ENCODE measurements around the gene CYLD. TPM values are rescaled to one million over a fixed set of nuclear protein-coding genes. Genes with fewer than 3 reads are reported as not detected.

CYLD gene
- total and polyA plus RNA-seq, 2 experiments from 2014 or later = 21.7 to 32.6 TPM

GRCh38 chr16:50705436-50706110 lies 36.3 kb upstream of the CYLD start:
- H3K4me3 ChIP-seq = no peak overlapping the region
- H2AFZ ChIP-seq = no peak overlapping the region
- no peak overlapping the region for H3K4me2 ChIP-seq (ENCODE audit: unreplicated experiment)
- no peaks in the 10 kb centered on the region; the same call in 1 of the 2 replicates for H3K27me3 ChIP-seq (replicated peaks; ENCODE audit: insufficient read depth)
- H3K4me1 ChIP-seq (ENCODE audit: insufficient read depth) = no peaks in the 10 kb centered on the region
- H3F3A ChIP-seq (ENCODE audit: insufficient read depth) = no peaks in the 10 kb centered on the region
- WGBS, 2 experiments (ENCODE audit: low coverage in 1 of 2, low lambda C conversion rate in 2 of 2, missing lambda C conversion rate in 2 of 2) = 37 to 39% methylated on average over 5 of the region's 5 CpGs
- H3K9me3 ChIP-seq (ENCODE audit: low read depth) = no peaks in the 10 kb centered on the region
- TF ChIP-seq EZH2phosphoT487 (IDR thresholded peaks at IDR 0.05; ENCODE audit: insufficient read depth, low read depth) (no peak), EZH2 (IDR thresholded peaks at IDR 0.05; ENCODE audit: insufficient read depth, poor library complexity, severe bottlenecking) (no peak)
- no peaks in the 10 kb centered on the region for H3K9me2 ChIP-seq (ENCODE audit: insufficient read depth)
- H3K36me3 ChIP-seq (ENCODE audit: low read depth) = no peaks in the 10 kb centered on the region
- no peak overlapping the region for H3K27ac ChIP-seq
- no peak overlapping the region for H3K9ac ChIP-seq
- H4K20me1 ChIP-seq (ENCODE audit: insufficient read depth) = no peaks in the 10 kb centered on the region
- DNase-seq = no peak
- no peaks in the 10 kb centered on the region for H3K79me2 ChIP-seq (ENCODE audit: insufficient read depth)
- in situ Hi-C loops (cut with MboI) = no loop called here

- DNase-seq = no peak
- Histone ChIP-seq H3K4me1 (ENCODE audit: insufficient read depth) (no peaks in the 10 kb centered on the region), H4K20me1 (ENCODE audit: insufficient read depth) (no peaks in the 10 kb centered on the region), H2AFZ (no peak overlapping the region), H3K9me3 (ENCODE audit: low read depth) (no peaks in the 10 kb centered on the region), H3K79me2 (ENCODE audit: insufficient read depth) (no peaks in the 10 kb centered on the region), H3K4me2 (ENCODE audit: unreplicated experiment) (no peak overlapping the region), H3K36me3 (ENCODE audit: low read depth) (no peaks in the 10 kb centered on the region), H3K9me2 (ENCODE audit: insufficient read depth) (no peaks in the 10 kb centered on the region), H3K4me3 (no peak overlapping the region), H3K9ac (no peak overlapping the region), H3K27me3 (replicated peaks; ENCODE audit: insufficient read depth) (no peaks in the 10 kb centered on the region), H3K27ac (no peak overlapping the region), H3F3A (ENCODE audit: insufficient read depth) (no peaks in the 10 kb centered on the region)
- TF ChIP-seq EZH2phosphoT487 (IDR thresholded peaks at IDR 0.05; ENCODE audit: insufficient read depth, low read depth) (no peak), EZH2 (IDR thresholded peaks at IDR 0.05; ENCODE audit: insufficient read depth, poor library complexity, severe bottlenecking) (no peak)
- in situ Hi-C loops (cut with MboI) = no loop called here
- WGBS, 2 experiments (ENCODE audit: low coverage in 1 of 2, low lambda C conversion rate in 2 of 2, missing lambda C conversion rate in 2 of 2) = 2 to 5% methylated on average over 3 of the region's 3 CpGs
Measured at GRCh38 chr16:50706250-50706649, 35.6 kb upstream of the CYLD start.

- TF ChIP-seq EZH2 (IDR thresholded peaks at IDR 0.05; ENCODE audit: insufficient read depth, poor library complexity, severe bottlenecking) (no peak), EZH2phosphoT487 (IDR thresholded peaks at IDR 0.05; ENCODE audit: insufficient read depth, low read depth) (no peak)
- Histone ChIP-seq H3K4me3 (no peak overlapping the region), H2AFZ (no peak overlapping the region), H3K4me2 (ENCODE audit: unreplicated experiment) (no peak overlapping the region), H3K36me3 (ENCODE audit: low read depth) (no peaks in the 10 kb centered on the region), H3K9me2 (ENCODE audit: insufficient read depth) (no peaks in the 10 kb centered on the region), H4K20me1 (ENCODE audit: insufficient read depth) (no peaks in the 10 kb centered on the region), H3F3A (ENCODE audit: insufficient read depth) (no peaks in the 10 kb centered on the region), H3K27ac (no peak overlapping the region), H3K27me3 (replicated peaks; ENCODE audit: insufficient read depth) (no peaks in the 10 kb centered on the region), H3K9me3 (ENCODE audit: low read depth) (no peaks in the 10 kb centered on the region), H3K79me2 (ENCODE audit: insufficient read depth) (no peaks in the 10 kb centered on the region), H3K4me1 (ENCODE audit: insufficient read depth) (no peaks in the 10 kb centered on the region), H3K9ac (no peak overlapping the region)
- no peak for DNase-seq
- in situ Hi-C loops (cut with MboI) = no loop called here
- 71 to 78% methylated on average over 10 of the region's 10 CpGs for WGBS, 2 experiments (ENCODE audit: low coverage in 1 of 2, low lambda C conversion rate in 2 of 2, missing lambda C conversion rate in 2 of 2)
Measured at GRCh38 chr16:50708373-50709060, 33.4 kb upstream of the CYLD start.

GRCh38 chr16:50709061-50709684 lies 32.7 kb upstream of the CYLD start:
- no peaks in the 10 kb centered on the region for H3K27me3 ChIP-seq (replicated peaks; ENCODE audit: insufficient read depth)
- no peaks in the 10 kb centered on the region for H3F3A ChIP-seq (ENCODE audit: insufficient read depth)
- H4K20me1 ChIP-seq (ENCODE audit: insufficient read depth) = no peaks in the 10 kb centered on the region
- no peaks in the 10 kb centered on the region for H3K79me2 ChIP-seq (ENCODE audit: insufficient read depth)
- no peak overlapping the region for H2AFZ ChIP-seq
- no peak overlapping the region for H3K4me3 ChIP-seq
- no peak overlapping the region for H3K27ac ChIP-seq
- H3K9me2 ChIP-seq (ENCODE audit: insufficient read depth) = no peaks in the 10 kb centered on the region
- no peak for TF ChIP-seq EZH2 (IDR thresholded peaks at IDR 0.05; ENCODE audit: insufficient read depth, poor library complexity, severe bottlenecking)
- TF ChIP-seq EZH2phosphoT487 (IDR thresholded peaks at IDR 0.05; ENCODE audit: insufficient read depth, low read depth) = no peak
- no peaks in the 10 kb centered on the region for H3K9me3 ChIP-seq (ENCODE audit: low read depth)
- H3K4me1 ChIP-seq (ENCODE audit: insufficient read depth) = no peaks in the 10 kb centered on the region
- in situ Hi-C loops (cut with MboI) = no loop called here
- DNase-seq = no peak
- WGBS, 2 experiments (ENCODE audit: low coverage in 1 of 2, low lambda C conversion rate in 2 of 2, missing lambda C conversion rate in 2 of 2) = 55 to 60% methylated on average over 8 of the region's 8 CpGs
- no peak overlapping the region for H3K4me2 ChIP-seq (ENCODE audit: unreplicated experiment)
- H3K36me3 ChIP-seq (ENCODE audit: low read depth) = no peaks in the 10 kb centered on the region
- H3K9ac ChIP-seq = no peak overlapping the region
